ENCODE results near the gene TASOR.

DNA sequence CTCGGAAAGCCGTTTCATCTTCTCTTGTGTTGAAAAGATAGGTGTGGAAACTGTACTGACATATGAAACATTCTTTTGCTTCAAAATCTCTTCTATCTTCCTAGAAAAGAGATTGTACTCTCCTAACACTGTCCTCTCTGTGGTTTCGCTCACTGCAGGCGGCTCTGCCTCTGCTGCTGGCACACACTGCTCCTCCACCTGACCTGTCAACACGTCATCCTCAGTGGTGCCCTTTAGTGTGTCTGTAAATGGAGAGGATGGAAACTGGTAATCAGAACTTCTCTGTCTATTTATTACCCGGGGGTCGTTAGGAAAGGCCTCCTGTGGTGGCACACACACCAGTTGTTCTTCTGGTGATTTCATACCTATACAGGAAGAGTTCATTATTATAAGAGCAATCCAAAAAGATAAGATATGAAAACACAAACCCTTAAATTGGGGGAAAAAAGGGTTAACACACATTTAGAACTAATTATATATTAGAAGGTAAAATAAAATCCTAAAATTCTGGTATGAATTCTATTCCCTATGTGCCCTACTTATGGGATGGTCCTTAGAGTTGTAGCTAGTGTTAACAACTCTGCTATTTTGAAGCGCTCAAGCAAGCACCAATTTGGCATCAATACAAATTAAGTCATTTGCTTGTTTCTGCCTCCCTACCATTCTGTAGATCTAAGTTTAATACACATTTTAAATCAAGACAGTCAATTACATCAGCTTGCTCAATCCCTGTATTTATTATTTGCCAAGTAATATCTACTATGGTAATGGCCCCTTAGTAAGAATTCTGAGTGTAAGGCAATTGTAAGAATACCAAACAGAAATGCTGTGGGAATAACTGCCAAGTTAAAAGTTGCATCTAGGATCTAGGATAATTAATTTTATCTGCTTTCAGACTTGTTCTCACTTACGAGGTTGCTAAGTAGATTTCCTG lies 49.2 kb downstream of the TASOR start:
- TF ChIP-seq, protein P1, sequence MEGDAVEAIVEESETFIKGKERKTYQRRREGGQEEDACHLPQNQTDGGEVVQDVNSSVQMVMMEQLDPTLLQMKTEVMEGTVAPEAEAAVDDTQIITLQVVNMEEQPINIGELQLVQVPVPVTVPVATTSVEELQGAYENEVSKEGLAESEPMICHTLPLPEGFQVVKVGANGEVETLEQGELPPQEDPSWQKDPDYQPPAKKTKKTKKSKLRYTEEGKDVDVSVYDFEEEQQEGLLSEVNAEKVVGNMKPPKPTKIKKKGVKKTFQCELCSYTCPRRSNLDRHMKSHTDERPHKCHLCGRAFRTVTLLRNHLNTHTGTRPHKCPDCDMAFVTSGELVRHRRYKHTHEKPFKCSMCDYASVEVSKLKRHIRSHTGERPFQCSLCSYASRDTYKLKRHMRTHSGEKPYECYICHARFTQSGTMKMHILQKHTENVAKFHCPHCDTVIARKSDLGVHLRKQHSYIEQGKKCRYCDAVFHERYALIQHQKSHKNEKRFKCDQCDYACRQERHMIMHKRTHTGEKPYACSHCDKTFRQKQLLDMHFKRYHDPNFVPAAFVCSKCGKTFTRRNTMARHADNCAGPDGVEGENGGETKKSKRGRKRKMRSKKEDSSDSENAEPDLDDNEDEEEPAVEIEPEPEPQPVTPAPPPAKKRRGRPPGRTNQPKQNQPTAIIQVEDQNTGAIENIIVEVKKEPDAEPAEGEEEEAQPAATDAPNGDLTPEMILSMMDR (IDR thresholded peaks at IDR 0.05), result no peak
- no peak for TF ChIP-seq POLR2A (IDR thresholded peaks at IDR 0.05)
